Endothelial cell (in vitro differentiated cells): Measurements from ENCODE around the gene PASD1. TPM values are rescaled to one million over a fixed set of nuclear protein-coding genes. Genes with fewer than 3 reads are reported as not detected.

Experiments used
- DNase-seq: peaks from one replicate; pipeline ENCODE4 v3.0.0; 2021; ENCODE audit warnings: low spot score
- H3K27ac Mint-ChIP-seq: one replicate; pipeline ENCODE4 v1.8.0; 2021; ENCODE audit warnings: mixed read lengths, inconsistent platforms; ENCODE audit not compliant: unreplicated experiment
- H3K27me3 Mint-ChIP-seq: one replicate; pipeline ENCODE4 v1.8.0; 2021; ENCODE audit warnings: mild to moderate bottlenecking, moderate library complexity, mixed read lengths, inconsistent platforms; ENCODE audit not compliant: unreplicated experiment
- H3K36me3 Mint-ChIP-seq: one replicate; pipeline ENCODE4 v1.8.0; 2021; ENCODE audit warnings: mild to moderate bottlenecking, low read depth, mixed read lengths, inconsistent platforms; ENCODE audit not compliant: unreplicated experiment
- H3K4me1 Mint-ChIP-seq: one replicate; pipeline ENCODE4 v1.8.0; 2021; ENCODE audit warnings: mild to moderate bottlenecking, mixed read lengths, inconsistent platforms; ENCODE audit not compliant: unreplicated experiment
- H3K4me3 Mint-ChIP-seq: one replicate; pipeline ENCODE4 v1.8.0; 2021; ENCODE audit warnings: mild to moderate bottlenecking, mixed read lengths, inconsistent platforms; ENCODE audit not compliant: unreplicated experiment
- H3K9me3 Mint-ChIP-seq: one replicate; pipeline ENCODE4 v1.8.0; 2021; ENCODE audit warnings: mixed read lengths, inconsistent platforms; ENCODE audit not compliant: unreplicated experiment
- CTCF ChIP-seq: fragments of 200-600 bp; sonication (generic); IDR thresholded peaks from one replicate; pipeline ENCODE4 v1.5.0; 2021; ENCODE audit warnings: antibody characterized with exemption; ENCODE audit not compliant: unreplicated experiment
- total RNA-seq: library from RNA; stranded (reverse); fragmentation: NEBNext Ultra II Directional; extraction: Animal tissue kit (Norgen Biotek cat#: 25700); gene quantifications from one replicate; pipeline ENCODE4 v1.2.1, GENCODE V29; 2021; ENCODE audit not compliant: unreplicated experiment

Gene PASD1
- total RNA-seq, 1 donor from 2014 or later: not detected

DNA sequence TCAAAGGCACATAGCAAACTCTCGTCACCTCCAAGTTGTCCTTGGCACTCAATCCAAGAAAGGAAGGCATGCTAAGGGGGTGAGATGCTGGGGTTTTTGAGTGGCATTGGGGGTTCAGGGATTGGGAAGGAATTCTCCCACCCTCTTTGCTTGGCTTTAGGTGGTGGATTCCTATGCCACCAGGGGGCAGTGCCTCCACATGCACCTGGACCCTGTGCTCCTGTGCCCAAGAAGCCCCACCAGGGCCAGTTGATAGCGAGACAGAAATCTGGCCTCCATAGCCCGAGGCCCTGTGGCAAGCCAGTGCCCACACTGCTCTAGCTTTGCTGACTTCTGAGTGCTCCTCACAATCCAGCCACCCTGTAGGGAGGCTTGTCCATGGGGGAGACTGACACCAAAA lies 150.4 kb downstream of the PASD1 start:
- DNase-seq: peak; percentile 54

DNA sequence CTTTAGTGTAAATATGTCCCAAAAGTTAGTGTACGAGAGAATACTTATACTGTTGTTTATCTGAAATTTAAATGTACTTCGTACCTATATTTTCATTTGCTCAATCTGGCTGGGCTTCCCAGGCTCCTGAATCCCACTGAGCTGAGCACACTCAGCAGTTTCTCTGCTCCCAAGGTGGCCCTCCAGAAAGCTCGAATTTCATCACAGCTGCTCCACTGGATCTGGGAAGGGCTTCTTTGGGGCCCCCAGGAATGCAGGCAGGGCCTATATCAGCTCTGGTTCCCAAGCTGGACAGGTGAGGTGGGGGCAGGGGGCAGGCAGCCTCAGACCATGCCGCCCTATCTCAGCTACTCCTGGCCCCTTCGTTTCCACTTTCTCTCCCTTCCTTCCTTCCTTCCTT lies 150.9 kb downstream of the PASD1 start:
- Mint-ChIP-seq H3K36me3 (no peaks in the 10 kb centered on the region), H3K27me3 (no peaks in the 10 kb centered on the region), H3K4me3 (no peak overlapping the region), H3K4me1 (peaks cover 7% of the 10 kb centered on the region), H3K9me3 (no peaks in the 10 kb centered on the region), H3K27ac (no peak overlapping the region)
- DNase-seq: no peak
- no peak for TF ChIP-seq CTCF

More for the DNA sequence above, 150.4 kb downstream of the PASD1 start:
- H3K27ac Mint-ChIP-seq: no peak overlapping the region
- H3K4me3 Mint-ChIP-seq: no peak overlapping the region
- no peaks in the 10 kb centered on the region for H3K27me3 Mint-ChIP-seq
- TF ChIP-seq CTCF: peak; percentile 56
- H3K4me1 Mint-ChIP-seq: peaks cover 7% of the 10 kb centered on the region
- H3K9me3 Mint-ChIP-seq: no peaks in the 10 kb centered on the region
- no peaks in the 10 kb centered on the region for H3K36me3 Mint-ChIP-seq

GRCh38 chrX:151715752-151716151 lies 152.3 kb downstream of the PASD1 start, which contains the start of gene FATE1:
FATE1 (plus strand) TSS chrX:151716035; CDS start chrX:151716120, 85 bp downstream.
- no peak for DNase-seq
- TF ChIP-seq CTCF: no peak
- Mint-ChIP-seq H3K4me1 (peaks cover 3% of the 10 kb centered on the region), H3K9me3 (no peaks in the 10 kb centered on the region), H3K27ac (no peak within 1 kb of the TSS), H3K27me3 (no peaks in the 10 kb centered on the region), H3K4me3 (no peak within 1 kb of the TSS), H3K36me3 (no peaks in the 10 kb centered on the region)

DNA sequence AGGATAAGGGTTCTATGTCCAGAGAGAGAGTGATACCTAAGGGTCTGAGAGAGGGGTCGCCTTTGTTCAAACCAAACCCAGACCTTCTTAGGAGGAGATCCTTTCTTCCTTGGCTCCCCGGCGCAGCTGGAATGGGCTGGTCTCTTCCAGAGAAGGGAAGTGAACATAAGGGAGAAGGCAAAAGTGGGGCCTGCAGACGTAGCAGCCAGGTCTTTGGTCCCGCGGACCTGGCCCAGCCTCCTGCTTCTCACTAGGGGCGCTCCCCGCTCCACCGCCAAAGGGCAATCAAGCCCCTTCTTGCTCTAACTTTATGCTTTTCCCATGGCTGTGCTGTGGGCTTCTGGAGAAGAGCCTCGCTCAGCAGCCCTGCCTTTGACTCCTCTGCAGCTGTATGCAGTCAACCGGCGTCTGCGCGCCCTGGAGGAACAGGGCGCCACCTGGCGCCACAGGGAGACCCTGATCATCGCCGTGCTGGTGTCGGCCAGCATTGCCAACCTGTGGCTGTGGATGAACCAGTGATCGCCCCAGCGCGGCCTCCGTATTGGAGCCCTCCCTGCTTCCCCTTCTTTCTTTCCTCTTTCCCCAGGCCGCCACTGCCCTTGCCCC lies 158.9 kb downstream of the PASD1 start:
- TF ChIP-seq CTCF: no peak
- Mint-ChIP-seq H3K9me3 (no peaks in the 10 kb centered on the region), H3K36me3 (no peaks in the 10 kb centered on the region), H3K27me3 (peaks cover 2% of the 10 kb centered on the region), H3K4me3 (no peak overlapping the region), H3K27ac (no peak overlapping the region), H3K4me1 (peaks cover 15% of the 10 kb centered on the region)
- DNase-seq: peak; percentile 64

DNA sequence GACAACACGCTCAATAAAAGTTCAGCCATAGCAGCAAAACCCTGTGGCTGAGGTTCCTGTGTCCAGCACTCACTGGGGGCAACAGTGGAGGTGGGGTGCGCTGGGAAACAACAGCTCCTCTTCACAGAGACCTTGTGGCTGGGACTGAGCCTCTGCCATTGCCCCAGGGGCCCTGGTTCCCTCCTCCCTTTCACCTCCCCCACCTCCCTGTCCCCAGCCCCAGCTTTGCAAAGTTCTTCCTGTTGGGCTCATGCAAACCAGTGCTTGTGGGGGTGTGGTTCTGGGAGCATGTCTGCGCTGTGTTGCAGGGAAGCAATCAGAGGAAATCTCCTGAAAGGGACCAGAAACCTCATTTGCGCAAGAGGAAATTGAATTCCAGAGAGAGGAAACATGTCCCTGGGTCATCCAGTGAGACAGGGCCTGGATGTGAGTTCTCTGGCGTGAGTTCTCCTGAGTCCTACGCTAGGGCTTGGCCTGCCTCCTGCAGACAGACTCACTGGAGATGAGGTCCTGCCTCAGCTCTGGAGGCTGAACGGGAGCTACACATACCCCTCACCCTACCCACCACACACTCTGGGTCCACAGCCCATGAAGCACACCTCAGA lies 159.8 kb downstream of the PASD1 start:
- H3K27ac Mint-ChIP-seq: no peak overlapping the region
- H3K4me3 Mint-ChIP-seq: no peak overlapping the region
- peaks cover 15% of the 10 kb centered on the region for H3K4me1 Mint-ChIP-seq
- peak; percentile 16 for DNase-seq
- H3K9me3 Mint-ChIP-seq: no peaks in the 10 kb centered on the region
- no peak for TF ChIP-seq CTCF
- peaks cover 2% of the 10 kb centered on the region for H3K27me3 Mint-ChIP-seq
- H3K36me3 Mint-ChIP-seq: no peaks in the 10 kb centered on the region
